B cell (primary cell): ENCODE results near the gene ATP5ME. TPM values are rescaled to one million over a fixed set of nuclear protein-coding genes. Genes with fewer than 3 reads are reported as not detected.

ENCODE experiments used
- ATAC-seq: fragments of 200-7000 bp; cut with Tn5 transposase; one replicate; pipeline ENCODE4 v1.10.0; 2021; ENCODE audit warnings: low read depth, mild to moderate bottlenecking, moderate number of reproducible peaks, moderate library complexity
- CTCF ChIA-PET: fragments of 350-600 bp; sonication (Branson Sonifier 250); formaldehyde crosslinking; loops from one replicate; lab custom pipeline; 2021; ENCODE audit warnings: antibody characterized with exemption, inconsistent platforms; lab: Charles Lee
- POLR2A ChIA-PET: fragments of 350-600 bp; sonication (Branson Sonifier 250); formaldehyde crosslinking; loops from one replicate; lab custom pipeline; 2021; ENCODE audit warnings: antibody characterized with exemption; lab: Charles Lee
- DNase-seq: peaks from one replicate; pipeline ENCODE4 v3.0.0; 2013
- H2AFZ ChIP-seq: 2 replicates; pipeline ENCODE4 v1.6.1; 2012; ENCODE audit warnings: mild to moderate bottlenecking, low read depth, low read length; ENCODE audit not compliant: insufficient read depth, poor library complexity, severe bottlenecking
- H3K27ac ChIP-seq, 2 donors: 1 replicate in 1 of 2; 2 replicates in 1 of 2; pipeline ENCODE4 v1.5.1; 2012 to 2013; ENCODE audit warnings: low read length in 2 of 2, mild to moderate bottlenecking in 2 of 2, moderate library complexity in 1 of 2
- H3K27me3 ChIP-seq, 4 experiments: fragments of 200-600 bp in 1 of 4; sonication (generic) in 1 of 4; replicated peaks in 1 of 4; 1 replicate in 2 of 4; 2 replicates in 2 of 4; pipeline versions ENCODE4 v1.6.1 to v1.7.0; 2013 to 2016; ENCODE audit warnings: low read length in 3 of 4, mild to moderate bottlenecking in 2 of 4, mixed read lengths in 1 of 4, moderate library complexity in 1 of 4; ENCODE audit not compliant: insufficient read depth in 4 of 4, control insufficient read depth in 3 of 4; ENCODE audit errors: control extremely low read depth in 1 of 4
- H3K36me3 ChIP-seq, 2 experiments: replicated peaks in 1 of 2; 1 replicate in 1 of 2; 2 replicates in 1 of 2; pipeline versions ENCODE4 v1.6.1 to v1.7.1; 2013; ENCODE audit warnings: low read length in 1 of 2; ENCODE audit not compliant: insufficient read depth in 2 of 2, control insufficient read depth in 1 of 2; ENCODE audit errors: control extremely low read depth in 1 of 2, extremely low read depth in 1 of 2
- H3K4me1 ChIP-seq, 2 donors: fragments of 200-600 bp in 1 of 2; sonication (generic) in 1 of 2; 1 replicate in 1 of 2; 2 replicates in 1 of 2; pipeline versions ENCODE4 v1.5.1 to v1.6.1; 2013 to 2017; ENCODE audit warnings: low read length in 2 of 2; ENCODE audit not compliant: control insufficient read depth in 2 of 2, insufficient read depth in 2 of 2
- H3K4me2 ChIP-seq: replicated peaks from 2 replicates; pipeline ENCODE3; 2012; ENCODE audit warnings: mild to moderate bottlenecking, low read depth, low read length; ENCODE audit not compliant: poor library complexity, severe bottlenecking
- H3K4me3 ChIP-seq, 5 experiments: fragments of 200-600 bp in 1 of 5; sonication (generic) in 1 of 5; 1 replicate in 3 of 5; 2 replicates in 2 of 5; pipeline versions ENCODE4 v1.5.1 to v1.7.0; 2011 to 2016; ENCODE audit warnings: low read length in 4 of 5, mild to moderate bottlenecking in 4 of 5, low read depth in 2 of 5, control low read depth in 1 of 5, moderate library complexity in 1 of 5; ENCODE audit not compliant: insufficient read depth in 1 of 5; ENCODE audit errors: control extremely low read depth in 1 of 5, extremely low read depth in 1 of 5
- H3K79me2 ChIP-seq: fragments of 200-600 bp; sonication (generic); one replicate; pipeline ENCODE4 v1.6.0; 2016; ENCODE audit warnings: low read length; ENCODE audit not compliant: control insufficient read depth, insufficient read depth
- H3K9ac ChIP-seq: fragments of 200-600 bp; sonication (generic); 2 replicates; pipeline ENCODE4 v1.6.1; 2017; ENCODE audit warnings: mild to moderate bottlenecking, low read length, moderate library complexity
- H3K9me3 ChIP-seq, 3 donors: one replicate each; pipeline versions ENCODE4 v1.6.1 to v1.7.1; 2013; ENCODE audit warnings: low read length in 2 of 3; ENCODE audit not compliant: control insufficient read depth in 2 of 3, insufficient read depth in 1 of 3; ENCODE audit errors: control extremely low read depth in 1 of 3
- H4K20me1 ChIP-seq: 2 replicates; pipeline ENCODE4 v1.6.0; 2012; ENCODE audit warnings: mild to moderate bottlenecking, low read length; ENCODE audit not compliant: insufficient read depth, control insufficient read depth, poor library complexity, severe bottlenecking
- H3K27ac Mint-ChIP-seq: one replicate; pipeline ENCODE4 v1.8.0; 2021; ENCODE audit warnings: mixed read lengths
- H3K27me3 Mint-ChIP-seq: one replicate; pipeline ENCODE4 v1.8.0; 2021; ENCODE audit warnings: mixed read lengths
- H3K4me1 Mint-ChIP-seq: one replicate; pipeline ENCODE4 v1.8.0; 2021; ENCODE audit warnings: mixed read lengths
- H3K4me3 Mint-ChIP-seq: one replicate; pipeline ENCODE4 v1.8.0; 2021; ENCODE audit warnings: mixed read lengths
- H3K9me3 Mint-ChIP-seq: one replicate; pipeline ENCODE4 v1.8.0; 2022; ENCODE audit warnings: mixed read lengths; ENCODE audit not compliant: insufficient read depth
- EZH2 ChIP-seq: IDR thresholded peaks from 2 replicates; pipeline ENCODE4 v1.6.1; 2012; ENCODE audit warnings: borderline replicate concordance, low read depth, mild to moderate bottlenecking, moderate library complexity, low read length; ENCODE audit not compliant: insufficient read depth, poor library complexity, severe bottlenecking
- WGBS: methylation state at CpG from one replicate; pipeline ENCODE4 v1.1.5; 2013; ENCODE audit warnings: missing lambda C conversion rate; ENCODE audit not compliant: insufficient coverage; 5-methylcytosine and 5-hydroxymethylcytosine counted together
- intact Hi-C: fragments of 100-400 bp; cut with micrococcal nuclease; formaldehyde crosslinking; loops from one replicate; pipeline ENCODE4 v1.10.0; 2022
- polyA plus RNA-seq: library from polyadenylated mRNA; depleted of rRNA; stranded (reverse); fragments of >200 nt; gene quantifications from 2 replicates; pipeline ENCODE4 v1.2.3, GENCODE V29; 2012
- total RNA-seq, 2 donors: library from RNA; stranded (reverse); fragments of 120-200 nt in 1 of 2; gene quantifications; 1 replicate in 1 of 2; 2 replicates in 1 of 2; pipeline versions ENCODE4 v1.2.3 to v1.2.4, GENCODE V29; 2013 to 2022
- TF ChIP-seq, protein P1 (sequence below): fragments of 200-600 bp; IDR thresholded peaks from one replicate; pipeline ENCODE4 v1.8.0; 2022; ENCODE audit warnings: antibody characterized with exemption, mild to moderate bottlenecking

The ATP5ME gene
- total and polyA plus RNA-seq, 2 donors (not counting 1 experiment from before 2014, with no cell fraction given) = 129 to 153 TPM

DNA sequence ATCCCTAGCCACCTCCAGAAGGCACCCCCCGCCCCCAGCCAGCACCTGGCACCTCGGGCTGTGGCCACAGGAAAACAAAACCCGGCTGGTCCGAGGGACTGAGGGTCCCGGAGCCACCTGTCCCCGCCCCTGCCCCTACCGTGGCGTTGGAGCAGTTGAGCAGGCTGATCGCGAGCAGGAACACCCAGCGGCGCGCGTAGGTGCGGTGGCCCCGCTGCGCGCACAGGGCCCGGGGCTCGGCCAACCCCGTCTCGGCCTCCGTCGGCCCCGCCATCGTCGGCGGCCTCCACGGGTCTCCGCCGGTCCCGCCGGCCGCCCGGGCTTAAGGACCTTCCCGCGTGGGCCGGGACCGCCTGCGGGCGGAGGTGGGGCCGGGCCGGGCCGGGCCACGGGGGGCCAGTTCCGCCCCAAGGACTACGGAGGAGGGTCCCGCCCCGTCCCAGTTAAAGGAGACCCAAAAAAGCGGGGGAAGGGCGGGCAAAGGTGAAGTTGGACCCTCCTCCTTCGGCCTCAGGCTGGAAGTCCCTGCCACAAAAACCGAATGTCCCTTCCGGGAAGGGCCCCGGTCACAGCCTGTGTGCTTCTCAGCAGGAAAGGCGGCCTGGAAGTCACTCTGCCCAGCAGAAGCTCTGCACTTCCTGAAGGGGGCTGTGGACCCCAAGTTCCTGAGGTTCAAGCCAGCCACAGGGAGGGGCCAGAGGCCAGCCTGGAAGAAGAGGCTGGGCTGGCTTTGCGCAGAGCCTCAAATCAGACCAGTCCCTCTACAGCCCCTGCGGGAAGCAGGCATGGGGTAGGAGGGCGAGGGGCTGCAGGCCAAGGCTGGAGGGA, 15.0 kb upstream of the ATP5ME start, which contains the start of gene SLC49A3:
TSS of gene SLC49A3 (minus strand) at position 298 of the 828 bp plus-strand sequence. CDS start at position 274, 24 bp downstream.
- ATAC-seq (peak; percentile 51), DNase-seq (peak; percentile 46)
- H3K9ac ChIP-seq = peak within 1 kb of the TSS; percentile 49
- peaks cover 0 to 3% (median 0%) of the 10 kb centered on the region in 3 donors for H3K9me3 ChIP-seq
- H2AFZ ChIP-seq = peak within 1 kb of the TSS; percentile 73
- TF ChIP-seq, protein P1, sequence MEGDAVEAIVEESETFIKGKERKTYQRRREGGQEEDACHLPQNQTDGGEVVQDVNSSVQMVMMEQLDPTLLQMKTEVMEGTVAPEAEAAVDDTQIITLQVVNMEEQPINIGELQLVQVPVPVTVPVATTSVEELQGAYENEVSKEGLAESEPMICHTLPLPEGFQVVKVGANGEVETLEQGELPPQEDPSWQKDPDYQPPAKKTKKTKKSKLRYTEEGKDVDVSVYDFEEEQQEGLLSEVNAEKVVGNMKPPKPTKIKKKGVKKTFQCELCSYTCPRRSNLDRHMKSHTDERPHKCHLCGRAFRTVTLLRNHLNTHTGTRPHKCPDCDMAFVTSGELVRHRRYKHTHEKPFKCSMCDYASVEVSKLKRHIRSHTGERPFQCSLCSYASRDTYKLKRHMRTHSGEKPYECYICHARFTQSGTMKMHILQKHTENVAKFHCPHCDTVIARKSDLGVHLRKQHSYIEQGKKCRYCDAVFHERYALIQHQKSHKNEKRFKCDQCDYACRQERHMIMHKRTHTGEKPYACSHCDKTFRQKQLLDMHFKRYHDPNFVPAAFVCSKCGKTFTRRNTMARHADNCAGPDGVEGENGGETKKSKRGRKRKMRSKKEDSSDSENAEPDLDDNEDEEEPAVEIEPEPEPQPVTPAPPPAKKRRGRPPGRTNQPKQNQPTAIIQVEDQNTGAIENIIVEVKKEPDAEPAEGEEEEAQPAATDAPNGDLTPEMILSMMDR = no peak
- TF ChIP-seq EZH2 = no peak
- H3K4me2 ChIP-seq = peak within 1 kb of the TSS; percentile 83
- H3K27ac Mint-ChIP-seq = no peak within 1 kb of the TSS
- H3K4me1 ChIP-seq = peaks cover 12 to 14% of the 10 kb centered on the region in 2 donors
- H4K20me1 ChIP-seq = no peaks in the 10 kb centered on the region
- POLR2A ChIA-PET = no interaction called here
- H3K27ac ChIP-seq = peak within 1 kb of the TSS in 1 of 2 donors; percentile 33
- CTCF ChIA-PET = interaction anchor here (0.6 kb wide), 1 partner anchor 10 kb away, joined by 3 read pairs; no protein-coding TSS in a partner anchor
- intact Hi-C loops = no loop called here
- peaks cover 16% of the 10 kb centered on the region for H3K27me3 Mint-ChIP-seq
- no peaks in the 10 kb centered on the region for H3K36me3 ChIP-seq
- WGBS = 10% methylated on average over 58 of the region's 59 CpGs
- H3K79me2 ChIP-seq = no peaks in the 10 kb centered on the region
- H3K9me3 Mint-ChIP-seq = no peaks in the 10 kb centered on the region
- H3K27me3 ChIP-seq = peaks cover 0 to 23% (median 2%) of the 10 kb centered on the region in 4 experiments
- peaks cover 6% of the 10 kb centered on the region for H3K4me1 Mint-ChIP-seq
- peak within 1 kb of the TSS; percentile 54 for H3K4me3 Mint-ChIP-seq
- H3K4me3 ChIP-seq = peak within 1 kb of the TSS in 4 of 5 experiments; percentile 26 to 56 (median 46)
